ENCODE measurements around the gene KSR1. TPM values are rescaled to one million over a fixed set of nuclear protein-coding genes. Genes with fewer than 3 reads are reported as not detected.

KSR1 gene
- total RNA-seq, 3 donors from 2014 or later = 14.1 to 36.4 (median 24.0) TPM

DNA sequence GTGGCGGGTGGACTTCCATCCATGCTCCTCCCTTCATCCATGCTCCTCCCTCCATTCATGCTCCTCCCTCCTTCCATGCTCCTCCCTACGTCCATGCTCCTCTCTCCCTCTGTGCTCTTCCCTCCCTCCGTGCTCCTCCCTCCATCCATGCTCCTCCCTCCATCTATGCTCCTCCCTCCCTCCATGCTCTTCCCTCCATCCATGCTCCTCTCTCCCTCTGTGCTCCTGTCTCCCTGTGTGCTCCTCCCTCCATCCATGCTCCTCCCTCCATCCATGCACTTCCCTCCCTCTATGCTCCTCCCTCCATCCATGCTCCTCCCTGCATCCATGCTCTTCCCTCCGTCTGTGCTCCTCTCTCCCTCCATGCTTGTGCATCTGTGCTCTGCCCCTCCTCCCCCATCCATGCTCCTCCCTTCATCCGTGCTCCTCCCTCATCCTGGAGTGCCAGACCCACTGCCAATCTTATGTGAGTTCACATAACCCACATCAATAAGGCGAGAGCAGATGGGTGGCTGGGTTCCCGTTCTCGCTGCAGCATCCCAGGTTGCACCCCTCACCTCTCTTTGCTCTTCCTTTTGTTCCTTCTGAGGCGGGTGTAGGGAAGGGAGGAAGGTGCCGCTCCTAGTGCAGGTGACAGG lies 22.8 kb downstream of the KSR1 start:
- Histone ChIP-seq H3K36me3 (no peaks in the 10 kb centered on the region), H3K27ac (no peak overlapping the region), H3K27me3 (no peaks in the 10 kb centered on the region), H3K4me1 (no peaks in the 10 kb centered on the region), H3K4me3 (no peak overlapping the region), H3K9me3 (no peaks in the 10 kb centered on the region)
- DNase-seq (ENCODE audit: low spot score in 2 of 2) = no peak
- intact Hi-C loops (cut with DNase I; ENCODE audit: low total_unique reads) = no loop called here
- TF ChIP-seq POLR2A (IDR thresholded peaks at IDR 0.05) = no peak
- TF ChIP-seq CTCF (IDR thresholded peaks at IDR 0.05) = no peak
- TF ChIP-seq POLR2AphosphoS5 (IDR thresholded peaks at IDR 0.05) = no peak

DNA sequence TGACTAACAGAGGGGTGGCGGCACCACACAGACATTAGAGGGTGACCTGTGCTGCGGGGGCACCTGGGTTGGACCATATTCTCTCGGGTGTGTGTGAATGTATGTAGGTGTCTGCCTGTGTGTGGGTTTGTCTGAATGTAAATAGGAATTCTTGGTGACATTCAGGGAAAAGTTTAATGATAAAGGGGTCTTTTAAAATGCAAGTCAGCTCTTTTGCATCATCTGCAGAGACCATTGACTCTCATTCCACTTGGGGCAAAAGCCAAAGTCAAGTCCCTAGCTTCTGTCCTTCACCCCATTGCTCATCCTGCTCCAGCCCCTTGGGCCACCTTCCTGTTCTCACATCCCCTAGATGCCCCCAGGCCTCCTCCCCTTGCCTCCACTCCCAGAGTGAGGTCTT lies 23.6 kb downstream of the KSR1 start:
- Histone ChIP-seq H3K9me3 (no peaks in the 10 kb centered on the region), H3K27ac (no peak overlapping the region), H3K4me3 (no peak overlapping the region), H3K4me1 (no peaks in the 10 kb centered on the region), H3K27me3 (no peaks in the 10 kb centered on the region), H3K36me3 (no peaks in the 10 kb centered on the region)
- no peak for TF ChIP-seq CTCF (IDR thresholded peaks at IDR 0.05)
- TF ChIP-seq POLR2A (IDR thresholded peaks at IDR 0.05) = no peak
- no peak for TF ChIP-seq POLR2AphosphoS5 (IDR thresholded peaks at IDR 0.05)
- no peak for DNase-seq (ENCODE audit: low spot score in 2 of 2)
- intact Hi-C loops (cut with DNase I; ENCODE audit: low total_unique reads) = no loop called here

DNA sequence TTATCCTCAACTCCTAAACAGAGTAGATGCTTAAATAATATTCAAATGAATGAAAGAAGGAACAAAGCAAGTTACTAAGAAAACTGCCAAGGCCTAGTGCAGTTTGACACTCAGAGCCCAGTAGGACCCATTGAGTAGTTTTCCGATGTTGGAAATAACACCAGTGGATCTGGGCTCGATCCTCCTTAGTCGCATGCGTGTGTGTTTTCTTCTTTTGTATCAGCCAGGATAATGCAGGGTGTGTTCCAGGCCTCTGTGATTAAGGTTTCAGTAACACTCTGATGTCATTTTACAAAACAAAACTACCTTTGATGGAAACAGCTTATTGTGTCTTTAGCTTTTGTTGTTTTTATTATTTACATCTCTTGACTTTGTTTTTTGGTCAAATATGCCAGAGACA lies 24.5 kb downstream of the KSR1 start:
- TF ChIP-seq POLR2AphosphoS5 (IDR thresholded peaks at IDR 0.05) (no peak), POLR2A (IDR thresholded peaks at IDR 0.05) (no peak), CTCF (IDR thresholded peaks at IDR 0.05) (no peak)
- H3K4me1 ChIP-seq = no peaks in the 10 kb centered on the region
- intact Hi-C loops (cut with DNase I; ENCODE audit: low total_unique reads) = no loop called here
- H3K4me3 ChIP-seq = no peak overlapping the region
- H3K9me3 ChIP-seq = no peaks in the 10 kb centered on the region
- H3K27me3 ChIP-seq = no peaks in the 10 kb centered on the region
- no peak overlapping the region for H3K27ac ChIP-seq
- DNase-seq (ENCODE audit: low spot score in 2 of 2) = no peak
- H3K36me3 ChIP-seq = no peaks in the 10 kb centered on the region

DNA sequence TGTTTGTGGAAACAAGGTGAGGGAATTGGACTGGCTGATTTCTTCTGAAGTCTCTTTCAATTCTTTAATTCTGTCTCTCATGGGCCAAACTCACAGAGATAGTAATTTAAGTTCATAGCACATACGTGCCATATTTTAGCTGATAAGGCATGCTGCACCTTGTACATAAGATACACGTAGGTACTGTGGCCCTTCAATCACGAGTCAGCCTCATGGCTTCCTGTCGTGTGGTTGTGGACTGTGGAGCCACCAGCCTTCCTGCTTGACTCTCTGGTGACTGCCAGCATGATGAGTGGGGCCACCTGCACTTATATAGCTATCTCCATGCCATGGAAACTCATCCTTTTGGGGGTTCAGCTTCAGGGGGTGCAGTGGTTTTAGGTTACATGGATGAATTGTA lies 25.1 kb downstream of the KSR1 start:
- no peak overlapping the region for H3K4me3 ChIP-seq
- no peaks in the 10 kb centered on the region for H3K4me1 ChIP-seq
- no peak for TF ChIP-seq POLR2AphosphoS5 (IDR thresholded peaks at IDR 0.05)
- TF ChIP-seq POLR2A (IDR thresholded peaks at IDR 0.05) = no peak
- TF ChIP-seq CTCF (IDR thresholded peaks at IDR 0.05) = no peak
- H3K9me3 ChIP-seq = no peaks in the 10 kb centered on the region
- no peak overlapping the region for H3K27ac ChIP-seq
- intact Hi-C loops (cut with DNase I; ENCODE audit: low total_unique reads) = no loop called here
- no peaks in the 10 kb centered on the region for H3K36me3 ChIP-seq
- no peaks in the 10 kb centered on the region for H3K27me3 ChIP-seq
- DNase-seq (ENCODE audit: low spot score in 2 of 2) = no peak

DNA sequence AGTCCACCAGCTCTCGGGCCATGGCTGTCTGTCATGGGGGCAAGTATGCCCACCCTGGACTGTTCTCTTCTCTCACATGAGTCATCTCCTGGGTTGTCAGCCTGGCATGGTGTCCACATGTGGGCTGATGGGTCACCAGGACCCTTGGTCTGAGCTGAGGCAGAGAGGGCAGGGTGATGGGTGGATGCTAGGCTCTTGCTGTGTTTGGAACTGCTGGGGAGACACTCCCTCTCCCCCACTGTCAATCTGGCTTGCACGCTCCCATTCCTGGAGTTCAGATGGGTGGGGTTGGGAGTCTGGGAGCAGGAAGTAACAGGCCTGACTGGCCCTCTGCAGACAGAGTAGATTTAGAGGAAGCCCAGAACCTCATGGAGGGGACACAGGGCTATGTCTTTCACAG lies 28.9 kb downstream of the KSR1 start:
- H3K4me1 ChIP-seq = peaks cover 0 to 5% of the 10 kb centered on the region in 2 donors
- DNase-seq (ENCODE audit: low spot score in 2 of 2) = no peak
- intact Hi-C loops (cut with DNase I; ENCODE audit: low total_unique reads) = no loop called here
- no peak overlapping the region for H3K27ac ChIP-seq
- no peaks in the 10 kb centered on the region for H3K9me3 ChIP-seq
- no peak overlapping the region for H3K4me3 ChIP-seq
- no peaks in the 10 kb centered on the region for H3K27me3 ChIP-seq
- H3K36me3 ChIP-seq = no peaks in the 10 kb centered on the region
- TF ChIP-seq CTCF (IDR thresholded peaks at IDR 0.05) (no peak), POLR2AphosphoS5 (IDR thresholded peaks at IDR 0.05) (no peak), POLR2A (IDR thresholded peaks at IDR 0.05) (no peak)

Data from breast epithelium (tissue), 4 donors.